ENCODE data around the gene HBQ1.
"Not testable (repeated sequence)": the region's sequence is repeated elsewhere in the genome, so short reads cannot be mapped to it uniquely, and the experiment has no call there.

HBQ1 gene

DNA sequence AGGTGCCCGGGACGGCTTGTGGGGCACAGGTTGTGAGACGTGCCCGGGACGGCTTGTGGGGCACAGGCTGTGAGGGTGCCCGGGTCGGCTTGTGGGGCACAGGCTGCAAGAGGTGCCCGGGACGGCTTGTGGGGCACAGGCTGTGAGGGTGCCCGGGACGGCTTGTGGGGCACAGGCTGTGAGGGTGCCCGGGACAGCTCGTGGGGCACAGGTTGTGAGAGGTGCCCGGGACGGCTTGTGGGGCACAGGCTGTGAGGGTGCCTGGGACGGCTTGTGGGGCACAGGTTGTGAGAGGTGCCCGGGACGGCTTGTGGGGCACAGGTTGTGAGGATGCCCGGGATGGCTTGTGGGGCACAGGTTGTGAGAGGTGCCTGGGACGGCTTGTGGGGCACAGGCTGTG lies 20.0 kb upstream of the HBQ1 start:
- H3K4me1 ChIP-seq (ENCODE audit: control insufficient read depth in 5 of 5, insufficient read depth in 5 of 5, low read length in 5 of 5); H3K4me3 ChIP-seq (ENCODE audit: low read depth in 1 of 5, low read length in 5 of 5); H3K36me3 ChIP-seq (ENCODE audit: control insufficient read depth in 5 of 5, insufficient read depth in 5 of 5, low read length in 5 of 5); H3K9ac ChIP-seq (ENCODE audit: low read length in 5 of 5); H3K27ac ChIP-seq (ENCODE audit: low read depth, low read length); H3K9me3 ChIP-seq (ENCODE audit: control insufficient read depth in 5 of 5, low read length in 5 of 5): not testable (repeated sequence)
- peaks cover 8 to 17% (median 16%) of the 10 kb centered on the region in 5 donors for H3K27me3 ChIP-seq (ENCODE audit: control insufficient read depth in 5 of 5, insufficient read depth in 4 of 5, low read length in 5 of 5)

- no peaks in the 10 kb centered on the region for H3K36me3 ChIP-seq (ENCODE audit: control insufficient read depth in 5 of 5, insufficient read depth in 5 of 5, low read length in 5 of 5)
- H3K9me3 ChIP-seq (ENCODE audit: control insufficient read depth in 5 of 5, low read length in 5 of 5), result no peaks in the 10 kb centered on the region
- H3K4me1 ChIP-seq (ENCODE audit: control insufficient read depth in 5 of 5, insufficient read depth in 5 of 5, low read length in 5 of 5), result peaks cover 0 to 9% (median 8%) of the 10 kb centered on the region in 5 donors
- H3K27ac ChIP-seq (ENCODE audit: low read depth, low read length), result no peak overlapping the region
- peaks cover 13 to 22% (median 19%) of the 10 kb centered on the region in 5 donors for H3K27me3 ChIP-seq (ENCODE audit: control insufficient read depth in 5 of 5, insufficient read depth in 4 of 5, low read length in 5 of 5)
- H3K9ac ChIP-seq (ENCODE audit: low read length in 5 of 5), result no peak overlapping the region
- H3K4me3 ChIP-seq (ENCODE audit: low read depth in 1 of 5, low read length in 5 of 5), result no peak overlapping the region
Observed at GRCh38 chr16:160691-161190, 19.5 kb upstream of the HBQ1 start.

GRCh38 chr16:162271-162991 lies 17.8 kb upstream of the HBQ1 start:
- Histone ChIP-seq H3K27me3 (ENCODE audit: control insufficient read depth in 5 of 5, insufficient read depth in 4 of 5, low read length in 5 of 5) (peaks cover 29 to 36% (median 33%) of the 10 kb centered on the region in 5 donors), H3K9me3 (ENCODE audit: control insufficient read depth in 5 of 5, low read length in 5 of 5) (no peaks in the 10 kb centered on the region), H3K9ac (ENCODE audit: low read length in 5 of 5) (no peak overlapping the region), H3K4me1 (ENCODE audit: control insufficient read depth in 5 of 5, insufficient read depth in 5 of 5, low read length in 5 of 5) (peaks cover 0 to 18% (median 16%) of the 10 kb centered on the region in 5 donors), H3K4me3 (ENCODE audit: low read depth in 1 of 5, low read length in 5 of 5) (no peak overlapping the region), H3K36me3 (ENCODE audit: control insufficient read depth in 5 of 5, insufficient read depth in 5 of 5, low read length in 5 of 5) (no peaks in the 10 kb centered on the region), H3K27ac (ENCODE audit: low read depth, low read length) (no peak overlapping the region)

GRCh38 chr16:163139-163538 lies 17.1 kb upstream of the HBQ1 start:
- peaks cover 0 to 18% (median 16%) of the 10 kb centered on the region in 5 donors for H3K4me1 ChIP-seq (ENCODE audit: control insufficient read depth in 5 of 5, insufficient read depth in 5 of 5, low read length in 5 of 5)
- H3K27ac ChIP-seq (ENCODE audit: low read depth, low read length); H3K36me3 ChIP-seq (ENCODE audit: control insufficient read depth in 5 of 5, insufficient read depth in 5 of 5, low read length in 5 of 5); H3K4me3 ChIP-seq (ENCODE audit: low read depth in 1 of 5, low read length in 5 of 5); H3K9ac ChIP-seq (ENCODE audit: low read length in 5 of 5); H3K9me3 ChIP-seq (ENCODE audit: control insufficient read depth in 5 of 5, low read length in 5 of 5): not testable (repeated sequence)
- H3K27me3 ChIP-seq (ENCODE audit: control insufficient read depth in 5 of 5, insufficient read depth in 4 of 5, low read length in 5 of 5), result peaks cover 33 to 41% (median 40%) of the 10 kb centered on the region in 5 donors

GRCh38 chr16:163696-164095 lies 16.6 kb upstream of the HBQ1 start:
- H3K4me3 ChIP-seq (ENCODE audit: low read depth in 1 of 5, low read length in 5 of 5); H3K9me3 ChIP-seq (ENCODE audit: control insufficient read depth in 5 of 5, low read length in 5 of 5); H3K36me3 ChIP-seq (ENCODE audit: control insufficient read depth in 5 of 5, insufficient read depth in 5 of 5, low read length in 5 of 5); H3K27ac ChIP-seq (ENCODE audit: low read depth, low read length); H3K9ac ChIP-seq (ENCODE audit: low read length in 5 of 5): not testable (repeated sequence)
- Histone ChIP-seq H3K4me1 (ENCODE audit: control insufficient read depth in 5 of 5, insufficient read depth in 5 of 5, low read length in 5 of 5) (peaks cover 0 to 18% (median 16%) of the 10 kb centered on the region in 5 donors), H3K27me3 (ENCODE audit: control insufficient read depth in 5 of 5, insufficient read depth in 4 of 5, low read length in 5 of 5) (peaks cover 33 to 47% (median 46%) of the 10 kb centered on the region in 5 donors)

- not testable (repeated sequence) for H3K4me3 ChIP-seq (ENCODE audit: low read depth in 1 of 5, low read length in 5 of 5); H3K36me3 ChIP-seq (ENCODE audit: control insufficient read depth in 5 of 5, insufficient read depth in 5 of 5, low read length in 5 of 5); H3K27ac ChIP-seq (ENCODE audit: low read depth, low read length); H3K9me3 ChIP-seq (ENCODE audit: control insufficient read depth in 5 of 5, low read length in 5 of 5); H3K9ac ChIP-seq (ENCODE audit: low read length in 5 of 5)
- Histone ChIP-seq H3K4me1 (ENCODE audit: control insufficient read depth in 5 of 5, insufficient read depth in 5 of 5, low read length in 5 of 5) (peaks cover 0 to 18% (median 16%) of the 10 kb centered on the region in 5 donors), H3K27me3 (ENCODE audit: control insufficient read depth in 5 of 5, insufficient read depth in 4 of 5, low read length in 5 of 5) (peaks cover 38 to 51% (median 49%) of the 10 kb centered on the region in 5 donors)
Observed at GRCh38 chr16:164134-164823, 16.0 kb upstream of the HBQ1 start.

GRCh38 chr16:164827-165538 lies 15.3 kb upstream of the HBQ1 start:
- H3K27me3 ChIP-seq (ENCODE audit: control insufficient read depth in 5 of 5, insufficient read depth in 4 of 5, low read length in 5 of 5), result peaks cover 38 to 51% (median 46%) of the 10 kb centered on the region in 5 donors
- peaks cover 0 to 18% (median 16%) of the 10 kb centered on the region in 5 donors for H3K4me1 ChIP-seq (ENCODE audit: control insufficient read depth in 5 of 5, insufficient read depth in 5 of 5, low read length in 5 of 5)
- H3K27ac ChIP-seq (ENCODE audit: low read depth, low read length), result no peak overlapping the region
- no peaks in the 10 kb centered on the region for H3K36me3 ChIP-seq (ENCODE audit: control insufficient read depth in 5 of 5, insufficient read depth in 5 of 5, low read length in 5 of 5)
- no peak overlapping the region for H3K9ac ChIP-seq (ENCODE audit: low read length in 5 of 5)
- H3K4me3 ChIP-seq (ENCODE audit: low read depth in 1 of 5, low read length in 5 of 5), result no peak overlapping the region
- no peaks in the 10 kb centered on the region for H3K9me3 ChIP-seq (ENCODE audit: control insufficient read depth in 5 of 5, low read length in 5 of 5)

- Histone ChIP-seq H3K4me3 (ENCODE audit: low read depth in 1 of 5, low read length in 5 of 5) (peak within 1 kb of the TSS in 1 of 5 donors; percentile 37), H3K9ac (ENCODE audit: low read length in 5 of 5) (no peak within 1 kb of the TSS), H3K4me1 (ENCODE audit: control insufficient read depth in 5 of 5, insufficient read depth in 5 of 5, low read length in 5 of 5) (peaks cover 0 to 18% (median 16%) of the 10 kb centered on the region in 5 donors), H3K27me3 (ENCODE audit: control insufficient read depth in 5 of 5, insufficient read depth in 4 of 5, low read length in 5 of 5) (peaks cover 37 to 51% (median 47%) of the 10 kb centered on the region in 5 donors), H3K9me3 (ENCODE audit: control insufficient read depth in 5 of 5, low read length in 5 of 5) (no peaks in the 10 kb centered on the region), H3K36me3 (ENCODE audit: control insufficient read depth in 5 of 5, insufficient read depth in 5 of 5, low read length in 5 of 5) (no peaks in the 10 kb centered on the region), H3K27ac (ENCODE audit: low read depth, low read length) (no peak within 1 kb of the TSS)
Observed at GRCh38 chr16:165539-166374, 14.5 kb upstream of the HBQ1 start, which contains the start of gene HBM. Gene HBM (plus strand): TSS chr16:165978. CDS start chr16:165998, 20 bp downstream.

GRCh38 chr16:166375-167121 lies 13.7 kb upstream of the HBQ1 start:
- Histone ChIP-seq H3K4me1 (ENCODE audit: control insufficient read depth in 5 of 5, insufficient read depth in 5 of 5, low read length in 5 of 5) (peaks cover 0 to 18% (median 16%) of the 10 kb centered on the region in 5 donors), H3K27me3 (ENCODE audit: control insufficient read depth in 5 of 5, insufficient read depth in 4 of 5, low read length in 5 of 5) (peaks cover 34 to 52% (median 48%) of the 10 kb centered on the region in 5 donors), H3K9me3 (ENCODE audit: control insufficient read depth in 5 of 5, low read length in 5 of 5) (no peaks in the 10 kb centered on the region), H3K9ac (ENCODE audit: low read length in 5 of 5) (no peak overlapping the region), H3K27ac (ENCODE audit: low read depth, low read length) (no peak overlapping the region), H3K36me3 (ENCODE audit: control insufficient read depth in 5 of 5, insufficient read depth in 5 of 5, low read length in 5 of 5) (no peaks in the 10 kb centered on the region), H3K4me3 (ENCODE audit: low read depth in 1 of 5, low read length in 5 of 5) (peak overlapping the region in 1 of 5 donors; percentile 37)
